ENCODE measurements around the gene CNGB1. TPM values are rescaled to one million over a fixed set of nuclear protein-coding genes. Genes with fewer than 3 reads are reported as not detected.

The CNGB1 gene
- total RNA-seq, 4 donors from 2014 or later: not detected

- TF ChIP-seq, protein P1, sequence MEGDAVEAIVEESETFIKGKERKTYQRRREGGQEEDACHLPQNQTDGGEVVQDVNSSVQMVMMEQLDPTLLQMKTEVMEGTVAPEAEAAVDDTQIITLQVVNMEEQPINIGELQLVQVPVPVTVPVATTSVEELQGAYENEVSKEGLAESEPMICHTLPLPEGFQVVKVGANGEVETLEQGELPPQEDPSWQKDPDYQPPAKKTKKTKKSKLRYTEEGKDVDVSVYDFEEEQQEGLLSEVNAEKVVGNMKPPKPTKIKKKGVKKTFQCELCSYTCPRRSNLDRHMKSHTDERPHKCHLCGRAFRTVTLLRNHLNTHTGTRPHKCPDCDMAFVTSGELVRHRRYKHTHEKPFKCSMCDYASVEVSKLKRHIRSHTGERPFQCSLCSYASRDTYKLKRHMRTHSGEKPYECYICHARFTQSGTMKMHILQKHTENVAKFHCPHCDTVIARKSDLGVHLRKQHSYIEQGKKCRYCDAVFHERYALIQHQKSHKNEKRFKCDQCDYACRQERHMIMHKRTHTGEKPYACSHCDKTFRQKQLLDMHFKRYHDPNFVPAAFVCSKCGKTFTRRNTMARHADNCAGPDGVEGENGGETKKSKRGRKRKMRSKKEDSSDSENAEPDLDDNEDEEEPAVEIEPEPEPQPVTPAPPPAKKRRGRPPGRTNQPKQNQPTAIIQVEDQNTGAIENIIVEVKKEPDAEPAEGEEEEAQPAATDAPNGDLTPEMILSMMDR (IDR thresholded peaks at IDR 0.05; ENCODE audit: low read depth): no peak
Observed at GRCh38 chr16:57889111-57889510, 81.8 kb downstream of the CNGB1 start.

- TF ChIP-seq, protein P1 (IDR thresholded peaks at IDR 0.05; ENCODE audit: low read depth): no peak
Observed at GRCh38 chr16:57888128-57888527, 82.8 kb downstream of the CNGB1 start.

- TF ChIP-seq, protein P1 (IDR thresholded peaks at IDR 0.05; ENCODE audit: low read depth): no peak
Observed at GRCh38 chr16:57887711-57888110, 83.2 kb downstream of the CNGB1 start.

DNA sequence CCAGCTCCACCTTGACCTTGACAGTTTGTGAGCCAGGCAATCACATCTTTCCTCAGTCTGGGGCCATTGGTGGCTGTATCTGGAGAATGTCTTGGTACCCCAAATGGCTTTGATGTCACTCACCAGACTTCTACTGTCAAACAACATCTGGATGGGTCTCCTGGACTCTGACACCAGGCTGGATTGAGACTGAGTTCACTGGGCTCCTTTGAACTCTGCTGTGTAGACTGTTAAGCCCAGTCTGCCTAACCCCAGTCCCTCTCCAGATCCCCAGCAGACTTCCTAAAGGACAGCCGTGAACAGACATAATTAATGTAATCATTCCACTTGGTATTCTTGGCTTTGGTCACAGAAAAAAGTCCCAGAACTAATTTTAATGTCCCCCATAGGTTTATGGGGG, 84.5 kb downstream of the CNGB1 start:
- TF ChIP-seq, protein P1 (IDR thresholded peaks at IDR 0.05; ENCODE audit: low read depth): no peak

- TF ChIP-seq, protein P1 (IDR thresholded peaks at IDR 0.05; ENCODE audit: low read depth): no peak
Observed at GRCh38 chr16:57884655-57885133, 86.2 kb downstream of the CNGB1 start.

DNA sequence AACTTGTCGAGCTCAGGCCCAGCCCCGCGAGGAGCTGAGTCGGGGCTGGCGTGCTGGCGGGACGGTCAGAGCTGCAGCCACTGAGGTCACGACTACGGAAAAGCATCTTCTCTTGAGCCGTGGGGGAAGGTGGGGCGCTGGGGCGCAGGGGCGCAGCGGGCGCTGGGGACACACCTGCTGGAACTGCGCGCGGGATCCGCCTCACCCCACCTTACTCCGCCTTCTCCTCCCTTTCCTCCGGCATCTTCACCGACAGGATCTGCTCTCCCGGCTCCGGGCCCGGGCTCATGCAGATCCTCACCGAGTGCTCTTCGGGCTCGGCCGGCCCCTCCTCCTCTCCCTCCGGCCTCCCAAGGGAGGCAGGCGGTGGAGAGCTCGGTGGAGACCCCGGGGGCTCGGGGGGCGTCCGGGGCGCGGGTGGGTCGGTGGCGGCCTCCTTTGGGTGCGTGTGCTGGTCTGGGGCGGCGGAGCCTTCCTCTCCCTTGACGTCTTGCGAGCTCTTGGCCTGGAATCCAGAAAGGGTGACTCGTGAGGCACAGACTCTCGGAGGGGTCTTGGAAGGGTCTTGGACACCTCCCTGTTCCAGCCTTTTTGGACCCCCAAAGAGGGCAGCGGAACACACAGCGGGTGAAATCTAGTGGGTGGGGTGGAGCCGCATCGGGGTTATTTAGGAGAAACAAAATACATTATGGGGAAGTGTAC, 86.8 kb downstream of the CNGB1 start:
- TF ChIP-seq, protein P1 (IDR thresholded peaks at IDR 0.05; ENCODE audit: low read depth): no peak

GRCh38 chr16:57883480-57883879, 87.4 kb downstream of the CNGB1 start:
- TF ChIP-seq, protein P1 (IDR thresholded peaks at IDR 0.05; ENCODE audit: low read depth): no peak
